Fibroblast of skin of left quadriceps (primary cell): ENCODE data around the gene FNDC10.

ENCODE experiments used
- DNase-seq, 2 experiments: peaks; one replicate each; pipeline ENCODE4 v3.0.0-alpha.2; 2013; ENCODE audit warnings: low read depth in 2 of 2

The FNDC10 gene

GRCh38 chr1:1548591-1548990 lies 51.3 kb downstream of the FNDC10 start:
- DNase-seq: no peak
